ENCODE measurements around the gene ZDHHC7. TPM values are rescaled to one million over a fixed set of nuclear protein-coding genes. Genes with fewer than 3 reads are reported as not detected.

Gene ZDHHC7
- total RNA-seq, 1 donor from 2014 or later = 37.3 TPM

- Histone ChIP-seq H3K36me3 (no peaks in the 10 kb centered on the region), H3K27ac (peak overlapping the region; percentile 81), H3K27me3 (no peaks in the 10 kb centered on the region), H3K9me3 (no peaks in the 10 kb centered on the region), H3K4me3 (no peak overlapping the region), H3K4me1 (peaks cover 56% of the 10 kb centered on the region)
- intact Hi-C loops (cut with DNase I) = no loop called here
- no peak for DNase-seq (ENCODE audit: extremely low spot score in 2 of 2)
- TF ChIP-seq CTCF (IDR thresholded peaks at IDR 0.05) = no peak
- TF ChIP-seq POLR2AphosphoS5 (IDR thresholded peaks at IDR 0.05; ENCODE audit: insufficient read depth in 1 of 2, low read depth in 1 of 2) = no peak
- TF ChIP-seq POLR2A (IDR thresholded peaks at IDR 0.05) = no peak
Measured at GRCh38 chr16:84932681-84933080, 78.7 kb downstream of the ZDHHC7 start.

- Histone ChIP-seq H3K4me1 (peaks cover 54% of the 10 kb centered on the region), H3K4me3 (no peak overlapping the region), H3K36me3 (no peaks in the 10 kb centered on the region), H3K27me3 (no peaks in the 10 kb centered on the region), H3K9me3 (no peaks in the 10 kb centered on the region), H3K27ac (peak overlapping the region; percentile 81)
- DNase-seq (ENCODE audit: extremely low spot score in 2 of 2) = no peak
- TF ChIP-seq POLR2AphosphoS5 (IDR thresholded peaks at IDR 0.05; ENCODE audit: insufficient read depth in 1 of 2, low read depth in 1 of 2) (no peak), CTCF (IDR thresholded peaks at IDR 0.05) (no peak)
- intact Hi-C loops (cut with DNase I) = no loop called here
Measured at GRCh38 chr16:84931506-84931905, 79.8 kb downstream of the ZDHHC7 start.

- TF ChIP-seq POLR2A (IDR thresholded peaks at IDR 0.05) (no peak), CTCF (IDR thresholded peaks at IDR 0.05) (no peak), POLR2AphosphoS5 (IDR thresholded peaks at IDR 0.05; ENCODE audit: insufficient read depth in 1 of 2, low read depth in 1 of 2) (no peak)
- H3K27ac ChIP-seq = peak overlapping the region; percentile 81
- H3K27me3 ChIP-seq = no peaks in the 10 kb centered on the region
- H3K9me3 ChIP-seq = no peaks in the 10 kb centered on the region
- intact Hi-C loops (cut with DNase I) = no loop called here
- no peaks in the 10 kb centered on the region for H3K36me3 ChIP-seq
- no peak for DNase-seq (ENCODE audit: extremely low spot score in 2 of 2)
- H3K4me3 ChIP-seq = no peak overlapping the region
- peaks cover 54% of the 10 kb centered on the region for H3K4me1 ChIP-seq
Measured at GRCh38 chr16:84931107-84931494, 80.2 kb downstream of the ZDHHC7 start.

GRCh38 chr16:84930298-84931106 is 80.8 kb downstream of the ZDHHC7 start:
- Histone ChIP-seq H3K27ac (peak overlapping the region; percentile 81), H3K9me3 (no peaks in the 10 kb centered on the region), H3K4me3 (no peak overlapping the region), H3K27me3 (no peaks in the 10 kb centered on the region), H3K36me3 (no peaks in the 10 kb centered on the region), H3K4me1 (peaks cover 54% of the 10 kb centered on the region)
- intact Hi-C loops (cut with DNase I) = no loop called here
- DNase-seq (ENCODE audit: extremely low spot score in 2 of 2) = no peak
- TF ChIP-seq CTCF (IDR thresholded peaks at IDR 0.05) (no peak), POLR2A (IDR thresholded peaks at IDR 0.05) (no peak), POLR2AphosphoS5 (IDR thresholded peaks at IDR 0.05; ENCODE audit: insufficient read depth in 1 of 2, low read depth in 1 of 2) (no peak)

Data from vagina (tissue), 2 donors.